KMS-11 (cell line): ENCODE results near the gene PHKB.

ENCODE experiments used
- H2AFZ ChIP-seq: fragments of 200-600 bp; sonication (generic); 2 replicates; pipeline ENCODE4 v1.6.1; 2016; ENCODE audit warnings: antibody characterized with exemption, mixed run types, low read depth
- H3K27ac ChIP-seq: fragments of 200-600 bp; sonication (generic); 2 replicates; pipeline ENCODE4 v1.6.1; 2016; ENCODE audit warnings: mild to moderate bottlenecking, mixed run types
- H3K27me3 ChIP-seq: fragments of 200-600 bp; sonication (generic); 2 replicates; pipeline ENCODE4 v1.6.1; 2017; ENCODE audit warnings: mild to moderate bottlenecking, low read depth, mixed run types, moderate library complexity; ENCODE audit not compliant: insufficient read depth
- H3K36me3 ChIP-seq: fragments of 200-600 bp; sonication (generic); 2 replicates; pipeline ENCODE4 v1.6.1; 2017; ENCODE audit warnings: mild to moderate bottlenecking, mixed run types; ENCODE audit not compliant: insufficient read depth
- H3K4me1 ChIP-seq: fragments of 200-600 bp; sonication (generic); 2 replicates; pipeline ENCODE4 v1.6.1; 2016; ENCODE audit warnings: mild to moderate bottlenecking, low read depth, mixed run types; ENCODE audit not compliant: poor library complexity, severe bottlenecking
- H3K4me2 ChIP-seq: fragments of 200-600 bp; sonication (generic); 2 replicates; pipeline ENCODE4 v1.7.0; 2016; ENCODE audit warnings: mild to moderate bottlenecking, mixed run types
- H3K4me3 ChIP-seq: fragments of 200-600 bp; sonication (generic); IDR thresholded peaks from 2 replicates; pipeline ENCODE4 v1.6.1; 2017; ENCODE audit warnings: low read depth, low read length, mixed read lengths; ENCODE audit not compliant: insufficient read depth
- H3K79me2 ChIP-seq: fragments of 200-600 bp; sonication (generic); 2 replicates; pipeline ENCODE4 v1.6.1; 2016; ENCODE audit warnings: low read depth, mixed run types; ENCODE audit not compliant: insufficient read depth
- H3K9ac ChIP-seq: fragments of 200-600 bp; sonication (generic); 2 replicates; pipeline ENCODE4 v1.6.1; 2016; ENCODE audit warnings: mild to moderate bottlenecking, mixed run types
- H4K20me1 ChIP-seq: fragments of 200-600 bp; sonication (generic); 2 replicates; pipeline ENCODE4 v1.6.1; 2016; ENCODE audit warnings: mild to moderate bottlenecking, mixed run types; ENCODE audit not compliant: insufficient read depth
- CTCF ChIP-seq: fragments of 200-600 bp; sonication (generic); conservative IDR thresholded peaks from 2 replicates; pipeline ENCODE4 v1.6.1; 2017; ENCODE audit warnings: low read depth, mild to moderate bottlenecking, antibody characterized with exemption, low read length, moderate library complexity, mixed read lengths

The PHKB gene

GRCh38 chr16:47604306-47604705 lies 143.2 kb downstream of the PHKB start:
- H3K79me2 ChIP-seq: no peaks in the 10 kb centered on the region
- no peak overlapping the region for H2AFZ ChIP-seq
- no peaks in the 10 kb centered on the region for H4K20me1 ChIP-seq
- no peak overlapping the region for H3K4me3 ChIP-seq
- no peak overlapping the region for H3K27ac ChIP-seq
- H3K4me2 ChIP-seq: no peak overlapping the region
- no peaks in the 10 kb centered on the region for H3K27me3 ChIP-seq
- H3K9ac ChIP-seq: no peak overlapping the region
- no peaks in the 10 kb centered on the region for H3K36me3 ChIP-seq
- H3K4me1 ChIP-seq: no peaks in the 10 kb centered on the region
- no peak for TF ChIP-seq CTCF

DNA sequence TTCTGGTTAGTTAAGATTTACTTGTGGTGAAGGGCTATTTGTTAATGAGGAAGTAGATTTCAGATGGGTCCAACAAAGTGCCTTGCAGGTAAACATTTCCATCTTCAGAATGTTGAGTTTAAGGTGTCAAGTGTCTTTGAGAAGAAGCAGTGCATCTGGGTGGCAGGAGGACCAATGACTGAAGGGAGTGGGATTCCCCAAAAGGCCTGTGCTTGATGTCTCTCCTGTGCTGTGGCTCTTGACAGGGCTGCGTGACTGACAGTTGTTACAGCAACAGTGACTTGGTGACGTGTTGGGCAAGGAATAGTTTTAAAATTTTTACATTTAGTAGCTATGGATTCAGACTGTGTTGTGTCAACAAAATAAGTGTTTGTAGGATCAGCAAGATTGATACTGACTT lies 149.9 kb downstream of the PHKB start:
- no peaks in the 10 kb centered on the region for H3K27me3 ChIP-seq
- H3K4me1 ChIP-seq: no peaks in the 10 kb centered on the region
- no peak overlapping the region for H3K27ac ChIP-seq
- no peaks in the 10 kb centered on the region for H3K79me2 ChIP-seq
- H3K36me3 ChIP-seq: no peaks in the 10 kb centered on the region
- H2AFZ ChIP-seq: no peak overlapping the region
- TF ChIP-seq CTCF: no peak
- no peaks in the 10 kb centered on the region for H4K20me1 ChIP-seq
- no peak overlapping the region for H3K4me3 ChIP-seq
- H3K9ac ChIP-seq: no peak overlapping the region
- H3K4me2 ChIP-seq: no peak overlapping the region

GRCh38 chr16:47611848-47612493 lies 150.8 kb downstream of the PHKB start:
- no peak overlapping the region for H3K27ac ChIP-seq
- no peaks in the 10 kb centered on the region for H3K79me2 ChIP-seq
- TF ChIP-seq CTCF: no peak
- no peak overlapping the region for H3K4me2 ChIP-seq
- H3K4me1 ChIP-seq: no peaks in the 10 kb centered on the region
- no peaks in the 10 kb centered on the region for H4K20me1 ChIP-seq
- no peak overlapping the region for H3K9ac ChIP-seq
- no peak overlapping the region for H3K4me3 ChIP-seq
- no peaks in the 10 kb centered on the region for H3K36me3 ChIP-seq
- no peak overlapping the region for H2AFZ ChIP-seq
- H3K27me3 ChIP-seq: no peaks in the 10 kb centered on the region

DNA sequence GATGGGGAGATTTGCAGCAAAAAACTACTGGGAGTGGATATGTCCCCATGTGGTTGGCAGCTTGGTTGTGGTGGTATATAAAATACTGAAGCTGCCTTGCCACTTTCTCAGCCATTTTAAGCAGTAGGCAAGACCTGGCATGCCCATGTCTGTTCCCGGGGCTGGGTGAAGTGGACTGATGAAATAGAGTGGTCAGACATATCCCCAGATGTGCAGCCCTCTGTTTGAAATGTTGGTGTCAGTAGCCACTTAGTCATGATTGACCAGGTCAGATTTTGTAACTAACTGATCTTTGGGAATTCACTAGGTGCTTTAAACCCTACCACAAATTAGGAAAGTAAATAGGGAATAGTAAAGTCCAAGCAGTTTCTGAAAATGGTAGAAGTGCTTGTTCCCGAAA lies 151.6 kb downstream of the PHKB start:
- H3K4me1 ChIP-seq: no peaks in the 10 kb centered on the region
- H3K4me3 ChIP-seq: no peak overlapping the region
- no peaks in the 10 kb centered on the region for H4K20me1 ChIP-seq
- H3K27ac ChIP-seq: no peak overlapping the region
- H3K79me2 ChIP-seq: no peaks in the 10 kb centered on the region
- H3K9ac ChIP-seq: no peak overlapping the region
- no peak overlapping the region for H3K4me2 ChIP-seq
- no peaks in the 10 kb centered on the region for H3K27me3 ChIP-seq
- H3K36me3 ChIP-seq: no peaks in the 10 kb centered on the region
- no peak for TF ChIP-seq CTCF
- no peak overlapping the region for H2AFZ ChIP-seq
